GM12864 (cell line): Measurements from ENCODE around the gene LCAT.

Experiments
- DNase-seq: peaks from one replicate; pipeline ENCODE4 v3.0.0-alpha.2; 2011; ENCODE audit warnings: low read depth
- H3K4me3 ChIP-seq: 2 replicates; pipeline ENCODE4 v1.5.1; 2011; ENCODE audit warnings: mild to moderate bottlenecking, low read depth, low read length, control low read depth
- TF ChIP-seq, protein P1 (sequence below): IDR thresholded peaks from 2 replicates; pipeline ENCODE4 v1.5.1; 2011; ENCODE audit warnings: low read depth, mild to moderate bottlenecking, moderate library complexity, low read length, control low read depth, inconsistent platforms; ENCODE audit errors: missing control alignments

LCAT gene

DNA sequence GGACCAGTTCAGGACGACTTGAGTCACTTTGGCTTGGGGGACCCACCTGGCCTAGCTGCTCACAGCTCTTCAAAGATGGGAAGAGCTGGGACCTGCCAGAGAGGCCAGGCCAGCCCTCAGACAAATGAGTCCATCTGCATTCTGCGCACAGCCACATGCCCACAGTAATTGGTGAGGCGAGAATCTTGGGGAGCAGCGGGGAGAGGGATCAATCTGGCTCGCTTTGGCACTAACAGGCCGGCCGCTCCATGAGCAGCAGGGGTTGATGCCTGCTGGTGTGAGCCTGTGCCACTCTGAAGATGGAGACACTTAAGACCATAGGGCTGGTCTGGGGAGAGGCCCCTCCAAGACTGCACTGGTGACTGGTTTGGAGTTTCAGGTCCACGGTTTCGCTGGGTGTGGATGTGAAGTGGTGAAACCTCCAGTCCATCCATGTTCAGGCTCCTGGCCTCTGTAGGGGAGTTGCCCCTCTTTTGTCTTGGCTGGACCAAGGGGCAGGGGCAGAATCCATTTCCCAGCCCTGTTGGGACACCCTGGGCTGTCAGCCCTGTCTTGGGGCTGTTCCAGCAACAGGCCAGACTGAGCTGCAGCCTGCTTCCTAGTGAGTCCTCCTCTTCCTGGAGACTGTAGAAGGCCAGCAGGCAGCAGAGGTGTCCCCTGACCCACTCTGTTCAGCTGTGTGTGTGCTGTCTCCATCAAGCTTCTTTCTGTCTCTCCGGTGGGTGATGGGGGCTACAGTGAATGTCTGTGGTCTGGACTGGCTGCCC lies 19.6 kb downstream of the LCAT start:
- DNase-seq, result no peak
- TF ChIP-seq, protein P1, sequence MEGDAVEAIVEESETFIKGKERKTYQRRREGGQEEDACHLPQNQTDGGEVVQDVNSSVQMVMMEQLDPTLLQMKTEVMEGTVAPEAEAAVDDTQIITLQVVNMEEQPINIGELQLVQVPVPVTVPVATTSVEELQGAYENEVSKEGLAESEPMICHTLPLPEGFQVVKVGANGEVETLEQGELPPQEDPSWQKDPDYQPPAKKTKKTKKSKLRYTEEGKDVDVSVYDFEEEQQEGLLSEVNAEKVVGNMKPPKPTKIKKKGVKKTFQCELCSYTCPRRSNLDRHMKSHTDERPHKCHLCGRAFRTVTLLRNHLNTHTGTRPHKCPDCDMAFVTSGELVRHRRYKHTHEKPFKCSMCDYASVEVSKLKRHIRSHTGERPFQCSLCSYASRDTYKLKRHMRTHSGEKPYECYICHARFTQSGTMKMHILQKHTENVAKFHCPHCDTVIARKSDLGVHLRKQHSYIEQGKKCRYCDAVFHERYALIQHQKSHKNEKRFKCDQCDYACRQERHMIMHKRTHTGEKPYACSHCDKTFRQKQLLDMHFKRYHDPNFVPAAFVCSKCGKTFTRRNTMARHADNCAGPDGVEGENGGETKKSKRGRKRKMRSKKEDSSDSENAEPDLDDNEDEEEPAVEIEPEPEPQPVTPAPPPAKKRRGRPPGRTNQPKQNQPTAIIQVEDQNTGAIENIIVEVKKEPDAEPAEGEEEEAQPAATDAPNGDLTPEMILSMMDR, result no peak
- H3K4me3 ChIP-seq, result no peak overlapping the region

GRCh38 chr16:67923414-67924116 lies 20.4 kb downstream of the LCAT start:
- no peak overlapping the region for H3K4me3 ChIP-seq
- no peak for DNase-seq

DNA sequence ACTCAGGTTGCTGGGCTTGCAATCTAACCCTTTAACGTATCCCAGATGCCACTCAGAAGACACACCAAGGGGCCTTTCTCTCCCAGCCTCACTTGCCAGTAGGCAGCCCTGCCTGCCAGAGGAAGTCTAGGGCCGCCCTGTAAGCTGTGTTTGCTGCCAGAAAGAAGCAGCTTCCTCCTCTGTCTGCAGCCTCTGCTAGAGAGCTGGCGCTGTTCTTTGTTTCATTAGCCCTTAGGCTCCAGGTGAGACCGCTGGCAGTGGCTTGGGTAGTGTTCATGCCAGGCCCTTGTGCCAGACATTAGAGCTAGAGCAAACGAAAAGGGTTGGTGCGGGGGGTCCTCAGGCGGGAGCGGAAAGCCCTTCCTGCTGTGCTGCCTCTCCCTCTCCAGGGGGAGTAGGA lies 21.2 kb downstream of the LCAT start:
- TF ChIP-seq, protein P1, result no peak
- no peak for DNase-seq
- H3K4me3 ChIP-seq, result no peak overlapping the region

More at GRCh38 chr16:67923414-67924116, 20.4 kb downstream of the LCAT start:
- TF ChIP-seq, protein P1, result no peak

GRCh38 chr16:67922221-67922620 lies 21.7 kb downstream of the LCAT start:
- no peak for DNase-seq
- TF ChIP-seq, protein P1, result no peak
- no peak overlapping the region for H3K4me3 ChIP-seq

DNA sequence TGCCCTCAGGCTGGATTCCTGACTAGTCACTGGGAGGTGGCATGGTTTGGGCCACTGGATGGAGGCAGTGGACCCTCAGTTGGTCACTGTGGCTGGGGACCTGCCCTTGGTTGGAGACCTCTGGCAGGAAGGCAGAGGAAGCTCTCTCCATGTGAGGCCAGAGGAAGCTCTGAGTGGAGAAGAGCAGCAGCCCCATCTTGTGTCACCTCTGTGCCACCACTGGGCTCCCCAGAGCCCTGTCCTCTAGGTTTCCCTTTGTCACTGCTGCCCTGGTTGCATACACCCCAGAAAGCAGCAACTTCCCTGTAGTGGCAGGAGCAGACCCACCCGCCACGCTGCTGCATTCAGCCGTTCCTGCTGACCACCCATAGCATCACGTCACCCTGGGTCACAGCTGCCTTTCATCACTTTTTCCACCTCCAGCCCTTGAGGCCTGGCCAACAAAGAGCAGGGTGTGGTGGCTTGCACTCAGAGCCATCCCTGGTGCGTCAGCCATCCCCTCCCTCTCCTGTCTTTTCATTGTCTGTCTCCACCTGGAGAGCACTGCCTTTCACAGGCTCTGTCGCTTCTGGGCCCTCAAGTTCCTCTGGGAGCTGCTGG lies 24.2 kb downstream of the LCAT start:
- no peak overlapping the region for H3K4me3 ChIP-seq
- TF ChIP-seq, protein P1, result peak; percentile 27
- DNase-seq, result no peak

GRCh38 chr16:67917852-67918236 lies 26.1 kb downstream of the LCAT start:
- no peak overlapping the region for H3K4me3 ChIP-seq
- DNase-seq, result no peak
- TF ChIP-seq, protein P1, result no peak
